ENCODE data around the gene RASSF1.

RASSF1 gene

GRCh38 chr3:50365080-50365841 lies 24.6 kb upstream of the RASSF1 start:
- no peak for DNase-seq

- DNase-seq, result no peak
Measured at GRCh38 chr3:50364573-50365079, 24.0 kb upstream of the RASSF1 start.

GRCh38 chr3:50359760-50360110 lies 19.1 kb upstream of the RASSF1 start:
- DNase-seq, result no peak

- DNase-seq, result peak; percentile 85
Measured at GRCh38 chr3:50358911-50359759, 18.5 kb upstream of the RASSF1 start, which contains the start of gene TMEM115. Gene TMEM115, minus strand, starts transcription at chr3:50359521. Its CDS starts 458 bp downstream, at chr3:50359063.

GRCh38 chr3:50358355-50358910 lies 17.8 kb upstream of the RASSF1 start:
- no peak for DNase-seq

GRCh38 chr3:50357481-50357880 lies 16.8 kb upstream of the RASSF1 start:
- DNase-seq, result no peak

GRCh38 chr3:50356553-50356952 lies 15.9 kb upstream of the RASSF1 start:
- no peak for DNase-seq

GRCh38 chr3:50355829-50356552 lies 15.4 kb upstream of the RASSF1 start:
- DNase-seq, result no peak

- DNase-seq, result no peak
Measured at GRCh38 chr3:50354850-50355249, 14.2 kb upstream of the RASSF1 start.

- no peak for DNase-seq
Measured at GRCh38 chr3:50354186-50354764, 13.6 kb upstream of the RASSF1 start.

GRCh38 chr3:50353245-50354004 lies 12.8 kb upstream of the RASSF1 start:
- DNase-seq, result no peak

GRCh38 chr3:50352781-50353180 lies 12.1 kb upstream of the RASSF1 start:
- no peak for DNase-seq

- no peak for DNase-seq
Measured at GRCh38 chr3:50351323-50351697, 10.7 kb upstream of the RASSF1 start.

GRCh38 chr3:50350527-50351322 lies 10.1 kb upstream of the RASSF1 start, which contains the start of the genes CYB561D2 and NPRL2:
Gene CYB561D2, plus strand, starts transcription at chr3:50350862. Its CDS starts 572 bp downstream, at chr3:50351434.
Gene NPRL2, minus strand, starts transcription at chr3:50350775. Its CDS starts 123 bp downstream, at chr3:50350652.
- DNase-seq, result peak; percentile 75

GRCh38 chr3:50350213-50350526 lies 9.5 kb upstream of the RASSF1 start:
- DNase-seq, result no peak

- DNase-seq, result peak; percentile 42
Measured at GRCh38 chr3:50347187-50347813, 6.7 kb upstream of the RASSF1 start.

- peak; percentile 13 for DNase-seq
Measured at GRCh38 chr3:50345586-50346234, 5.1 kb upstream of the RASSF1 start, which contains the start of gene ZMYND10. Gene ZMYND10, minus strand, starts transcription at chr3:50345732. Its CDS starts 153 bp downstream, at chr3:50345579.

GRCh38 chr3:50345008-50345407 lies 4.4 kb upstream of the RASSF1 start:
- no peak for DNase-seq

GRCh38 chr3:50342813-50343633 lies 2.4 kb upstream of the RASSF1 start:
- DNase-seq, result no peak

Measured in NCI-H510A (cell line).